PC-3 (cell line): ENCODE results near the gene STX18. TPM values are rescaled to one million over a fixed set of nuclear protein-coding genes. Genes with fewer than 3 reads are reported as not detected.

Experiments
- ATAC-seq: fragments of 200-7000 bp; cut with Tn5 transposase; 2 replicates; pipeline ENCODE4 v1.9.1; 2020; ENCODE audit warnings: mild to moderate bottlenecking, moderate library complexity
- BruUV-seq: library from RNA; stranded (reverse); fragments of 400-500 nt; replicated peaks from 2 replicates; lab custom pipeline; 2021; lab: Mats Ljungman, UMichigan
- CTCF ChIA-PET: fragments of 300-600 bp; sonication (Branson Sonifier 250); formaldehyde crosslinking; loops from one replicate; lab custom pipeline; 2022; ENCODE audit warnings: antibody characterized with exemption; lab: Charles Lee
- POLR2A ChIA-PET: fragments of 300-600 bp; sonication (Branson Sonifier 250); formaldehyde crosslinking; loops from one replicate; lab custom pipeline; 2022; ENCODE audit warnings: antibody characterized with exemption; ENCODE audit not compliant: unreplicated experiment; lab: Charles Lee
- DNase-seq: peaks from one replicate; pipeline ENCODE4 v3.0.0-alpha.2; 2015
- H2AFZ ChIP-seq: fragments of 300-600 bp; sonication (generic); 2 replicates; pipeline ENCODE4 v1.6.0; 2016; ENCODE audit warnings: antibody characterized with exemption, low read length
- H3F3A ChIP-seq: fragments of 300-600 bp; sonication (generic); one replicate; pipeline ENCODE4 v1.6.0; 2017; ENCODE audit warnings: antibody characterized with exemption, low read length, control low read depth, mild to moderate bottlenecking; ENCODE audit not compliant: unreplicated experiment
- H3K27ac ChIP-seq: fragments of 300-600 bp; sonication (generic); 2 replicates; pipeline ENCODE4 v1.5.1; 2016; ENCODE audit warnings: mild to moderate bottlenecking, low read length
- H3K27me3 ChIP-seq: fragments of 300-600 bp; sonication (generic); 2 replicates; pipeline ENCODE4 v1.6.1; 2016; ENCODE audit warnings: low read length, mixed read lengths
- H3K36me3 ChIP-seq: fragments of 300-600 bp; sonication (generic); 2 replicates; pipeline ENCODE4 v1.6.1; 2016; ENCODE audit warnings: low read depth, mixed run types, low read length, mixed read lengths
- H3K4me1 ChIP-seq: fragments of 300-600 bp; sonication (generic); 2 replicates; pipeline ENCODE4 v1.5.1; 2016; ENCODE audit warnings: low read length; ENCODE audit not compliant: insufficient read depth
- H3K4me2 ChIP-seq: fragments of 300-600 bp; sonication (generic); 2 replicates; pipeline ENCODE4 v1.6.0; 2016; ENCODE audit warnings: low read length
- H3K4me3 ChIP-seq: fragments of 300-600 bp; sonication (generic); 2 replicates; pipeline ENCODE4 v1.5.1; 2016; ENCODE audit warnings: mild to moderate bottlenecking, low read length, mixed read lengths
- H3K79me2 ChIP-seq: fragments of 300-600 bp; sonication (generic); 2 replicates; pipeline ENCODE4 v1.6.1; 2017; ENCODE audit warnings: low read length, mixed read lengths
- H3K9ac ChIP-seq: fragments of 300-600 bp; sonication (generic); 2 replicates; pipeline ENCODE4 v1.6.0; 2016; ENCODE audit warnings: mild to moderate bottlenecking, low read length
- H3K9me2 ChIP-seq: fragments of 300-600 bp; sonication (generic); replicated peaks from 2 replicates; pipeline ENCODE4 v1.6.1; 2016; ENCODE audit warnings: mixed run types, low read length, mixed read lengths
- H3K9me3 ChIP-seq: fragments of 300-600 bp; sonication (generic); 2 replicates; pipeline ENCODE4 v1.6.1; 2016; ENCODE audit warnings: low read length, mixed read lengths
- H4K20me1 ChIP-seq: fragments of 300-600 bp; sonication (generic); 2 replicates; pipeline ENCODE4 v1.6.1; 2016; ENCODE audit warnings: low read length, mixed read lengths
- EZH2 ChIP-seq: fragments of 300-600 bp; sonication (generic); IDR thresholded peaks from one replicate; pipeline ENCODE4 v1.6.1; 2017; ENCODE audit warnings: antibody characterized with exemption, mild to moderate bottlenecking, low read length; ENCODE audit not compliant: unreplicated experiment
- EZH2phosphoT487 ChIP-seq: fragments of 300-600 bp; sonication (generic); IDR thresholded peaks from 2 replicates; pipeline ENCODE4 v1.6.1; 2018; ENCODE audit warnings: mild to moderate bottlenecking, antibody characterized with exemption, low read length, borderline replicate concordance
- intact Hi-C: fragments of 100-400 bp; cut with micrococcal nuclease; formaldehyde crosslinking; loops from 2 replicates; pipeline ENCODE4 v1.9.0; 2023
- total RNA-seq: library from RNA; depleted of rRNA; stranded (reverse); fragments of >200 nt; gene quantifications from 2 replicates; pipeline ENCODE4 v1.2.3, GENCODE V29; 2014
- TF ChIP-seq, protein P1 (sequence below): fragments of 300-600 bp; sonication (generic); conservative IDR thresholded peaks from 2 replicates; pipeline ENCODE4 v1.5.1; 2017; ENCODE audit warnings: antibody characterized with exemption, low read depth, mild to moderate bottlenecking, low read length

The STX18 gene
- total RNA-seq, 1 experiment from 2014 or later, result 25.0 TPM

GRCh38 chr4:4491396-4491893 lies 50.4 kb downstream of the STX18 start:
- ATAC-seq, result no peak
- BruUV-seq, result no TSS peak
- CTCF ChIA-PET, result no interaction called here

GRCh38 chr4:4490816-4491215 lies 51.0 kb downstream of the STX18 start:
- Histone ChIP-seq H3K4me2 (no peak overlapping the region), H3K27me3 (no peaks in the 10 kb centered on the region), H3F3A (no peaks in the 10 kb centered on the region), H3K9me2 (no peaks in the 10 kb centered on the region), H3K4me1 (no peaks in the 10 kb centered on the region), H2AFZ (no peak overlapping the region), H3K79me2 (peaks cover 12% of the 10 kb centered on the region), H3K27ac (no peak overlapping the region), H3K36me3 (no peaks in the 10 kb centered on the region), H3K9me3 (no peaks in the 10 kb centered on the region), H3K4me3 (no peak overlapping the region), H4K20me1 (0 out of 2 replicates have a peak, but pooled peaks cover 6% of the 10 kb centered on the region), H3K9ac (no peak overlapping the region)
- POLR2A ChIA-PET, result no interaction called here
- intact Hi-C loops, result loop anchor here (5.0 kb wide), 1 partner anchor 1321 kb away; no protein-coding TSS in a partner anchor
- ATAC-seq (no peak), DNase-seq (no peak)
- BruUV-seq, result no TSS peak
- CTCF ChIA-PET, result no interaction called here
- TF ChIP-seq EZH2phosphoT487, result no peak
- TF ChIP-seq, protein P1, sequence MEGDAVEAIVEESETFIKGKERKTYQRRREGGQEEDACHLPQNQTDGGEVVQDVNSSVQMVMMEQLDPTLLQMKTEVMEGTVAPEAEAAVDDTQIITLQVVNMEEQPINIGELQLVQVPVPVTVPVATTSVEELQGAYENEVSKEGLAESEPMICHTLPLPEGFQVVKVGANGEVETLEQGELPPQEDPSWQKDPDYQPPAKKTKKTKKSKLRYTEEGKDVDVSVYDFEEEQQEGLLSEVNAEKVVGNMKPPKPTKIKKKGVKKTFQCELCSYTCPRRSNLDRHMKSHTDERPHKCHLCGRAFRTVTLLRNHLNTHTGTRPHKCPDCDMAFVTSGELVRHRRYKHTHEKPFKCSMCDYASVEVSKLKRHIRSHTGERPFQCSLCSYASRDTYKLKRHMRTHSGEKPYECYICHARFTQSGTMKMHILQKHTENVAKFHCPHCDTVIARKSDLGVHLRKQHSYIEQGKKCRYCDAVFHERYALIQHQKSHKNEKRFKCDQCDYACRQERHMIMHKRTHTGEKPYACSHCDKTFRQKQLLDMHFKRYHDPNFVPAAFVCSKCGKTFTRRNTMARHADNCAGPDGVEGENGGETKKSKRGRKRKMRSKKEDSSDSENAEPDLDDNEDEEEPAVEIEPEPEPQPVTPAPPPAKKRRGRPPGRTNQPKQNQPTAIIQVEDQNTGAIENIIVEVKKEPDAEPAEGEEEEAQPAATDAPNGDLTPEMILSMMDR, result no peak
- TF ChIP-seq EZH2, result no peak

More at GRCh38 chr4:4491396-4491893, 50.4 kb downstream of the STX18 start:
- H4K20me1 ChIP-seq, result 0 out of 2 replicates have a peak, but pooled peaks cover 6% of the 10 kb centered on the region
- H3K27me3 ChIP-seq, result no peaks in the 10 kb centered on the region
- H3K4me3 ChIP-seq, result no peak overlapping the region
- H3K9me3 ChIP-seq, result no peaks in the 10 kb centered on the region
- H3K27ac ChIP-seq, result no peak overlapping the region
- H3K4me1 ChIP-seq, result no peaks in the 10 kb centered on the region
- no peaks in the 10 kb centered on the region for H3F3A ChIP-seq
- no peaks in the 10 kb centered on the region for H3K9me2 ChIP-seq
- TF ChIP-seq, protein P1, result no peak
- no peak overlapping the region for H3K9ac ChIP-seq
- no peak overlapping the region for H2AFZ ChIP-seq
- H3K79me2 ChIP-seq, result peaks cover 12% of the 10 kb centered on the region
- no peak for DNase-seq
- H3K36me3 ChIP-seq, result no peaks in the 10 kb centered on the region
- intact Hi-C loops, result loop anchor here (5.0 kb wide), 1 partner anchor 1321 kb away; no protein-coding TSS in a partner anchor
- no peak overlapping the region for H3K4me2 ChIP-seq
- POLR2A ChIA-PET, result no interaction called here

GRCh38 chr4:4490041-4490440 lies 51.8 kb downstream of the STX18 start:
- Histone ChIP-seq H3K4me2 (no peak overlapping the region), H3K9me2 (no peaks in the 10 kb centered on the region), H3K36me3 (no peaks in the 10 kb centered on the region), H3K9me3 (no peaks in the 10 kb centered on the region), H3K79me2 (peaks cover 12% of the 10 kb centered on the region), H4K20me1 (0 out of 2 replicates have a peak, but pooled peaks cover 6% of the 10 kb centered on the region), H3K9ac (no peak overlapping the region), H3K4me1 (no peaks in the 10 kb centered on the region), H3F3A (no peaks in the 10 kb centered on the region), H2AFZ (no peak overlapping the region), H3K4me3 (no peak overlapping the region), H3K27ac (no peak overlapping the region), H3K27me3 (no peaks in the 10 kb centered on the region)
- ATAC-seq (no peak), DNase-seq (peak; percentile 8)
- BruUV-seq, result no TSS peak
- CTCF ChIA-PET, result interaction anchor here (1.9 kb wide), 1 partner anchor 18 kb away, joined by 5 read pairs; no protein-coding TSS in a partner anchor
- POLR2A ChIA-PET, result no interaction called here
- no peak for TF ChIP-seq EZH2phosphoT487
- TF ChIP-seq EZH2, result no peak
- TF ChIP-seq, protein P1, result no peak
- intact Hi-C loops, result loop anchor here (5.0 kb wide), 1 partner anchor 1322 kb away; no protein-coding TSS in a partner anchor
